ENCODE measurements around the gene PSD.

PSD gene

DNA sequence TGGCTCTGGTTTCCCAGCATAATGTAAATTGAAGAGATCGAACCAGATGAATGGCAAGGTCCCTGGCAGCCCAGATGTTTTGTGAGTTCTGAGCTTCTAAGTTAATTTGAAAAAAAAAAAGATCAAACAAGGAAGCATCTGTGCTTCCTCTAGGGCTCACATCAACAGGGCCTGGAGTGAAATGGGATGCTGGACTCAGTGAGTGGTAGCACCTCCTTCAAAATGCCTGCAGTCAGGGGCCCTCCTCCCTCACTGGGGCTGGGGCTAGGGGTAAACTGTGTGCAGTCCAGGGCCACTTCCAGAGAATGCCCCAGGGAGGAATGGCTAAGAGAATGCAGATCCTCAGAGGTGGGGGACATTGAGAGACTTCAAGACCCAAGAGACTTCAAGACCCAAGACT lies 19.8 kb upstream of the PSD start:
- DNase-seq = no peak

GRCh38 chr10:102437515-102437914 lies 18.9 kb upstream of the PSD start:
- no peak for DNase-seq

GRCh38 chr10:102436312-102436711 lies 17.7 kb upstream of the PSD start:
- no peak for DNase-seq

DNA sequence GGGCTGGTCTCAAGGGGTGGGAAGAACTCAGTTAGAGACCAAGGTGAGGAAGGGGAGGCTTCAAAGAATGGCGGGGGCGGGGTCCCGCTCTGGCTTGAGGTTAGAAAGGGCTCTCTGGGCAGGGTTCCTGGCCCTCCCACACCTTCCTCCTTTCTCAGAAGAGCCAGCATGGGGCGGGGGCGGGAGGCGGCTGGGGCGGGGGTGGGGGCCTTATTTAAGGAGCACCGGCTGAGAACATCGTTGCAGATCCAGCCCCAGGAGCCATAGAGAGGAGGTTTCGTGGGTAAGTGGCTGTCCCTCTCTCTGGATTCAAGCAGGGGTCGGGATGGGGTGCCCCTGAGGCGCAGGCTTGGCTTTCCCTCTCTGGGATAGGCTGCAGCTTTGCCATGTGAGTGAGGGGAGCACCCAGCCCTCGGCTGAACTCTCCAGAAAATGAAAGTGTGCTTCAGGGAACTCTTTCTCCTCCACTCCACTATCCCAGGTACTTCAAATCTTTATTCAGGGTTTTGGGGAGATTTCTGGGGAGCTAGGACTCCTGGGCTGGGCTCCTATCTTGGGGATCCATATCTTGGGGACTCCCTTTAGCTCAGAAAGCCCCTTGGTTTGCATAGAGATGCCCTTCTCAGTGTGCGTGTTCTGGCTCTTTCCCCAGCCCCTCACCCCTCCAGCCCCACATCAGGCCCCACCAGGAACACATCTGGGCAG lies 17.1 kb upstream of the PSD start:
- DNase-seq = no peak

- no peak for DNase-seq
These were observed 16.5 kb upstream of the PSD start for GRCh38 chr10:102435133-102435497.

DNA sequence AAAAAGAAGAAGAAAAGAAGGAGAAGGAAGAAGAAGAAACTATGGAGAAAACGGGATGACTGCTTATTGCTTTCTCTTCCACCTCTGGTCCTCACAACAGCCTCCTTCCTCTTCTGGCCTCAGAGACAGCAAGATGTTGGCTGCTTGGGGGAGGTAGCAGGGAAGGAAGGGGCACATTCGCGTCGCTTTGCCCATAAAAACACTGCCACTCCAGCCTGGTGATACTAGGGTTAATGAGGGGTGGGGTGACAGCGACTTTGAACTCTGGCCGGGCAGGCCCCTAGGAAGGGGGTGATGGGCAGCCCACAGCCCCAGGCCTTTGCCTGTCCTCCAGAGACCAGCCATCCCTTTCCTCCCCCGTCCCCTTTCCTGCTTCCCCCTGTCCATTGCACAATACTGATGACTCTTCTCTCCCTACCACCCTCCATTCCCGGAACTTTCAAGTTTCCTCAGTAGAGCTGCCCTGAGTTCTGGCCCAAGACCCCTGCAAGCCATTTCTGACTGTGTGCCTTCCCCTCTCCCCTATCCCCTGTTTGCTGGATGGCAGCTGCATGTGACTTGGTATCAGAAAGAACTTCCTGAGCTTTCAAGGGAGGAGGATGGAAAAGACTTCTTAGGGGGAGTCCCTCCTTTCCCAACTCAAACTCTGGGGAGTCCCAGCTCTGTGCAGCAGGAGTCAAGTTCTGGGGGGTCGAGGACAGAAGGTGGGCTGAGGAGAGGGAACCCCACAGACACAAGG lies 16.0 kb upstream of the PSD start:
- no peak for DNase-seq

DNA sequence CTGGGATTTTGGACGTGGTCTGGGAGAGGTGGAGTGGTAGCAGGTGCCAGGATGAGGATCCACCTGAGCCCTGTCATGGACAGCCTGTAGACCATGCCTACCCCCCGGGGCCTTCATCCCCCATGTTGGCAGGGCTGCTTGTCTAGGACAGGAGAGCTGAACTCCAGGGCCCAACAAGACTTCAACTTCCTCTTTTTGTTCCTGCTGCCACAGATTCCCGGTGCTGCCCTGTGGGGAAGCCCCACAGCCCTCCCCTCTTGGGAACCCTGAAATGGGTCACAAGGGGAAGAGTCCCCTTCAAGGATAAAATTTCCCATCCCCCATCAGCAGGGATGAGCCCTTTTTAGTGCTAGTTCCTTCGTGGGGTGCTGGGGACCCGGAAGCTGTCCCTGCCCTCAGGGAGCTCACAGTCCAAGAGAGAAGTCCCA lies 15.0 kb upstream of the PSD start:
- no peak for DNase-seq

DNA sequence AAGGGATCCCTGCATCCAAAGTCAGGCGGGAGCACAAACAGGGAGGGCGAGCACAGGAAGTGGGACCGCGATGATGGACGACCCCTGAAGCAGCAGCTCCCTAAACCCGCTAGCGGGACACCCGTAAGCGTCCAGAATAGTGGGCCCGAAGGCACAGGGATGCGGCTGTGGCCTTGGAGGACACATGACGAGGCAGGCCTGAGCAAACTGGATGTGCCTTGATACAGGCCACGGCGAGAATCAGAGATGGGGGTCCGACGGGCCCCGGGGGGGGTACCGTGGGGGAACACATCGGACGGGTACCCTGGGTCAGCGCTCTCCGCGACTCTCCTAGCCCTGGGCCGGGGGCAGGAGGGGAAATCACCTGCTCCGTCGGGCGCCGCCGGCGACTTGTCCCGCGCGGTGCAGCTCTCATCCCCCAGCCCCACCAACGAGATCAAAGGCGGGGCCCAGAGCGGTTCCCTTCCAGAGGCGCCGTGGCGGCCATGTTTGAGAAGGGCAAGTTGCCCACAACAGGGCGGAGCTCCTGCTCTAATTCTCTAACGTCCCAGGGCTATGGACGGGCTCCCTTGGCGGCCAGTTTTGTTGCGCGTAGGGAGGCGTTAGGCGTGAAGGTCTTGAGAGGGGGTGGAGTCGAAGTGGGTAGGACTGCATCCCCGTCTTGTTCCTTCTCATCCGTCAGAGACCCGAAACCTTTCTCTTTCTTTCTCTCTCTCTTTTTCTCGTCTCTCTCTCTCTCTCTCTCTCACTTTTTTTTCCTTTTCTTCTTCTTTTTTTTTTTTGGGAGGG lies 13.8 kb upstream of the PSD start, which contains the start of gene CUEDC2:
Gene CUEDC2 (minus strand): TSS at position 413 of the 789 bp plus-strand sequence. CDS start 7,386 bp downstream, outside the sequence.
- peak; percentile 94 for DNase-seq

DNA sequence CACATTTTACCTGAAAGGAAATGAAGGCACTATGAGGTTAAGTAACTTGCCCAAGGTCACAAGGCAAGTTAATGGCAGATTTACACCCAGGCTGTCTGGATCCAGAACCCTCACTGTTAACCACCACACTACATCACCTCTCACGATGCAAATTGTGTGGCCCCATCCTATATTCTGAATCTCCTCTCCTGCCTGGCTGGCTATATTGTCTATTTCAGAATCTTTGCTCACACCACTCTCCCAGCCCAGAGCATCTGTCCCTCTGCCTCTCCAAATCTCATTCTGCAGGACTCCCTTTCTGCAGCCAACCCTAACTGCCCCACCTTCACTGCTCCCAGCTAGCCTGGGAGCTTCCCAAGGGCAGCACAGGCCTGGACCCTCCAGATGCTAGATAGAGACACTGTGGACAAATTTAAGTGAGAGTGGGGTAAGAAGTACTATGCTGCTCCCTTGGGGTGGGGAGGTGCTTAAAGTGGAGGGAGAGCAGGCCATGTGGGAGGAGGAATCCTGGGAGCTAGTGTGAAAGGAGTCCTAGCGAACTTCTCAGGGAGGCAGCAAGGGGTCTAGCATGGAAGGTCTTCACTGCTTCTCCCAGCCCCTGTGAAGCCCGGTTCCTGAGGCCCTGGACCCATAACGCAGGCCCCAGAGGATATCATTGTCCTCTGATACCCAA lies 13.0 kb upstream of the PSD start:
- no peak for DNase-seq

- no peak for DNase-seq
These were observed 10.9 kb upstream of the PSD start for GRCh38 chr10:102429468-102429867.

GRCh38 chr10:102426803-102427287 lies 8.3 kb upstream of the PSD start:
- DNase-seq = no peak

DNA sequence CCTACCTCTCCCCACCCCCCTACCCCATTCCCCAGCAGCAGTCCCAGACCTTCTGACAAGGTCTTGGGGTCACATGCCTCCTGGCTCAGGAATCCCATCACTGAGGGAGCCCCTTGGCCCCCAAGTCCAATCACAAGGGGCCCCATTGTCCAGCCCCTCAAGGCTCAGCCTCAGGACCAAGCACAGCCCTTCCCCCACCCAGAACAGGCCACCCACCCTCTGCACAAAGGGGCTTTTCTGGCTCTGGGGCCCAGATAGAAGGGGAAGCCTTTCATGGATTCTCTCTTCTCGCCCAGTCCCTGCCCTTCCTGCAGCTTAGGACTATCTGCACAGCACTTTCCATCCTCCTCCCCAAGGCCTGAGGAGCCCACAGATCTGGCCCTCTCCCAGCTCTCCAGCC lies 6.9 kb upstream of the PSD start:
- DNase-seq = no peak

- DNase-seq = no peak
These were observed 6.3 kb upstream of the PSD start for GRCh38 chr10:102424916-102425315.

GRCh38 chr10:102424145-102424544 lies 5.6 kb upstream of the PSD start:
- DNase-seq = no peak

DNA sequence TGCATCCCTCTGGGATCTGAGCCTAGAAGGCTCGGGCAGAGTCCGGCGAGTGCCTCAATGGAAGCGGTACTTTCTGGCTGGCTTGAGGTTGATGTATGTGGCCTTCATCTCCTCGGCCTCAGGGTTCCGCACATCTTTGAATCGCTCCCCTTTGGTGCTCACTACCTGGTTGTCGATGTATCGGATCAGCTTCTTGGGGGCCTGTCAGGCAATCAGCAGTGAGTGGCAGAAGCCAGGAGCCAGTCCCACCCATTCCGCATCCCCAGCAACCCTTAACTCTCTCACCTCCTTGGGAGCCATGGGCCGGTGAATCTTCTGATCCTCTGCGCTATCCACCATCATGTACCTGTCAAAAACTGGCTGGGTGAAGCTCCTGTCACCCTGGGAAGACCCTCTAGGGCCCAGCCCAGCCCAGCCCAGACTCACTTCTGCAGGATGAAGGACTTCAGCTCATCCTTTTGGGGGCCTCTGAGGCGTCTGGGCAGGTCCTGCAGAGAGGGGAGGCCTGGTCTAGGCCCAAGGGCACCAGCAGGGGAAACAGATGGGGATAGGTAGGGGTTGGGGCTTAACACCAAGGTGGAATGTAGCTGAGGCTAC lies 4.9 kb upstream of the PSD start:
- no peak for DNase-seq

GRCh38 chr10:102422545-102423129 lies 4.1 kb upstream of the PSD start:
- no peak for DNase-seq

- no peak for DNase-seq
These were observed 3.4 kb upstream of the PSD start for GRCh38 chr10:102421757-102422512.

DNA sequence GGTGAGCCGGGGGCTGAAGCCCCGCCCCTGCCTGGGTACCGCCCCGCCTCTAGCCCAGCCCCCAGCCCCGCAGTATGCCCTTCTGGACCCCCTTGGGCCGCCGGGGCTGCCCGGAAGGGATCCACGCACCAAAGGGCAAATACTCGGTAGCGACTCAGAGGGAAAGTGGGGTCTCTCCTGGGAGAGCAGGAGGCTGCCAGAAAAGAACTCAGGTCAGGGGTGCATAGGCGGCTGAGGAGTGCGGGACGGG lies 2.8 kb upstream of the PSD start:
- DNase-seq = no peak

GRCh38 chr10:102420714-102421506 lies 2.3 kb upstream of the PSD start, which contains the start of gene FBXL15:
Gene FBXL15, plus strand, starts transcription at chr10:102420836. Its CDS starts 294 bp downstream, at chr10:102421130.
- DNase-seq = peak; percentile 84

GRCh38 chr10:102420181-102420713 lies 1.7 kb upstream of the PSD start:
- DNase-seq = no peak
